ENCODE results near the gene SPIRE1.
A peak's percentile ranks its signal among the peaks of the same experiment; 100 is the strongest.

SPIRE1 gene

DNA sequence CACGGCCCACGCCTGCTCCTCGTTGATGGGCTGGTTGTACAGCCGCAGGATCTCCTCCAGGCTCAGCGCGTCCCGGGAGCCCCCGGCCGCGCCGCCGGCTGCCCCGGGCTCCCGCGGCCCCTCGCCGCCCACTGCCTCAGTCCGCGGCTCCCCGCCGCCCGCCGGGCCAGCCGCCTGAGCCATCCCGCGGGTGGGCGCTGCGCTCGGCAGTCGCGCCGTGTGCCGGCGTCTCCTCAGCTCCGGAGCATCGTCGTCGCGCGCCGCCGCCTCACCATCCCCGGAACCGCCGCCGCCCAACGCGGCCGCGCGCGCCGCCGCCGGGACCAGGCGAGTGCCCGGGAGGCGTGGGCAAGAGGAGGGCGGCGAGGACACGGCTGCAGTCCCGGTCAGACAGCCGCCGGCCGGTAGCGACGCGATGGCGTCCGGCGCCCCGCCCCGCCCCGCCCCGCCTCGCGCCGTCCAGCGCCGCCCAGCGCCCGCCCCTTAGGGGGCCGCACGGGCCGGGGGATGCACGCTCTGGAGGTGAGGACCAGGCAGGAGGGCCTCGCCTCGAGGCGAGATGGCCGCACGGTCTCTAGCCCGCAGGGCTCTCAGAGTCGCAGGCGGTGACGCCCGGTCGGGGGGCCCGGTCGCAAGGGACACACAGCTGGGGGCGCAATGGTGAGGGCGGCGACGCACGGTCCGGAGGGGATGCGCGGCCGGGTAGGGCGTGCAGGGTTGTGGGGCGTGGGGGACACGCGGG, at the start of gene SPIRE1:
TSS of gene SPIRE1 (minus strand) at position 424 of the 742 bp plus-strand sequence. CDS start at position 183, 241 bp downstream.
- DNase-seq = peak in 1 of 2 experiments; percentile 74

DNA sequence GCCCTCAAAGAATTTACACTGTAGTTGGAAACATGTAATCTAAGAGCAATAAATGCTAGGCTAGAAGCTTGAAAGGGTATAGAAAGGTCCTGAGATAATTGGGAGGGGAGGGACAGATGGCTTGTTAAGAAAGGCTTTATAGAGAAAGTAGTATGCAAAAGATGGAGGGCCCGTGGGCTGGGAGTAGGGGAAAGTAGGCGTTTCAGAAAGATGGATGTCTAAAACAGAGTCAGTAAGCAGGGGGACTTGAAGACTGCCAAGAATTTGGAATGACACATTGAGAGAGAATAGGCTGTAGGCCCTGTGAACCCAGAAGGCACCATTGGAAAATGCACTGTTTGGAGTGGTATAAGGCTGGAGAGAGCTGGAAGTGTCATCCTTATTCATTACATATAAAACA, 45.8 kb upstream of the SPIRE1 start:
- peak in 1 of 2 experiments; percentile 2 for DNase-seq

DNA sequence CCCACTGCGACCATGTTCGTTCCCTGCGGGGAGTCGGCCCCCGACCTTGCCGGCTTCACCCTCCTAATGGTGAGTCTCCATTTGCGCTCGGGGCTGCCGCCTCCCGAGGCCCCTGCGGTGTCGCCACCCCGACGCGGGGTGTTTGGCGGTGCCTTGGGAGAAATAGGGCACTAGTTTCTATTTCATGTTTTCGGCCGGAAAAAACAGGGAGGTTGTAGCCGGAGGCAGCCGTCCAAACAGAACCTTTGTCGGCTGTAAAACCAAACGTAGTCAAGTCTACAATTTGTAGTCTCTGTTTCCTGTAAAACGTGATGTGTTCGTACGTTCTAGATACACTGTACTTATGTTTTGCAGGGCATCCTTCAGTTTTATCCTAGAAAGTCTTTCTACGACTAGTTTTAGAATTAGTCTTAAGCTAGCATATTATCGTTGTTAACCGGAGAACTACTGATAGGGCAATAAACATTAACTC, 45.2 kb upstream of the SPIRE1 start:
- DNase-seq = no peak

DNA sequence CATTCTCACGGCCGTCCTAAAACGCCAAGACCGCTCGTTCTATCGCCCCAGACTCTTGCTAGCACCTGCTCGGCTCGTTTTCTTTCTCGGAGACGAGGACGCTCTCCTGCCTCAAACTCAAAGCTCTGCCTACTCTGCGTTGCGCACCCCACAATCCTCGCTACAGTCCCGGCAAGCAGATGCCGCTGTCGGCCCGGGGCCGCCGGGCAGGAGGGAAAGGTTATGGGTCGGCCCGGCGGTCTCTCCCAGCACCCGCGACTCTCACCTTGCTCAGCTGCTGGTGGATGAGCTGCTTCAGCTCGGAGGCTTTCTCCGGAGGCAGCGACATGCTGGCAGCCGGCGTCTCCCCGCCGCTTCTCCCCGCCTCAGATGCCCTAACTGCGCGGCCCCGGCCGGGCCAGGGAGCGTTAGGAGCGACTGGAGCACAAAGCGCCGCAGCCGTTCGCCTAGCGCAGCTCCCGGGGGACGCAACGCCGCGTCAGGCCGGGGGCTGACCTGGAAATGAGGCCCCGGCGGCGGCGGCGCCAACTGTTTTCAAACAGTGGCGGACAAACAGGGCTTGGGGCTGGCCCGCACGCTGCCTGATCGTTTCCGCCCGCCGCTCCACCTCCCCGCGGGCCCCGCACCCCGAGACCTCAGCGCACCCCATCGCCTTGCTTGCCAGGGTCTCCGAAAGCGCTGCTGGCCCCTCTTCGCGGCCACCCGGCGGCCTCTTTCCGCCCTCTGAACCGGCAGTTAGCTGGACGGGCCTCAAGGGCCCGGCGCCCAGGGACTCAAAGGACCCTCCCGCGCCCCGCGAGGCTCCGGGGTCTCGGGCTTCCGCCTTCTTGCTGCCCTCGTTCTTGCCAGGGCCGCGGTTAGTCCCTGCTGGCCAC, 44.6 kb upstream of the SPIRE1 start, which contains the start of the genes CEP76 and PSMG2:
TSS of gene CEP76 (minus strand) at position 503 of the 875 bp plus-strand sequence. CDS start at position 328, 175 bp downstream.
TSS of gene PSMG2 (plus strand) at position 822 of the 875 bp plus-strand sequence. CDS start 66 bp downstream, outside the sequence.
- peak; percentile 58 to 85 for DNase-seq

DNA sequence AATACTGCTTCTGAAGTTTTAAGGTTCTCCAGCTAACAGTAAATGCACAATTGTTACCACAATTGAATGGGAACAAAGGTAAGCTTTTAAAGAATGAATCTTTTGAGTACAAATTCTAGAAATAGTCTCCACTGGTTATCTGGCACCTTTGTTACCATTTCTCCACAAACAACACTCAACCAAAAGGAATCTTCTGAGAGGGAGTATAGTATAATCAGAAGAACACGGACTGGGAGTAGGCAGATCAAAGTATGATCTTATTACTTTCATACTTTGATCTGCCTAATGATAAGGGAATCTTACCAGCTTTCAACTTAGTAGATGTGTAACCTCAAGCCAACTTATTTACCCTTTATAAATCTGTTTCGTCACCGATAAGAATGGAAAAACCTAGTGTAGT, 43.3 kb upstream of the SPIRE1 start:
- DNase-seq = no peak

DNA sequence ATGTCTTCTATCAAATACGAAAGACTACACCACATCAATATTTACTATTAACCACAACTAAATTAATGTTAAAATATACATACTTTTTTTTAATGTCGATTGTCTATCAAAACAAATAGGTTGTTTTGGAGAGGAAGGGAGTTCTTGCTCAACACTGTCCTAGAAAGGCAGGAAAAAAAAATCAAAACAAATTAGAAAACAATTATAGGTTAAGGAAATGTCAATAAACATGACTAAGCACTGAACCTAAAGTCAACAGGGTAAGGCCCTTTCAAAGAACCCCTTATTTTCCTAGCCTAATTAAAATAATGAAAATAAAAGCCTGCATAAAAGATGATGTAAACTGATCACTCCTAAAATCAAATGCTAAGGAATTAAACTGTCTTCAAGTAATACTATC, 41.8 kb upstream of the SPIRE1 start:
- DNase-seq = no peak

DNA sequence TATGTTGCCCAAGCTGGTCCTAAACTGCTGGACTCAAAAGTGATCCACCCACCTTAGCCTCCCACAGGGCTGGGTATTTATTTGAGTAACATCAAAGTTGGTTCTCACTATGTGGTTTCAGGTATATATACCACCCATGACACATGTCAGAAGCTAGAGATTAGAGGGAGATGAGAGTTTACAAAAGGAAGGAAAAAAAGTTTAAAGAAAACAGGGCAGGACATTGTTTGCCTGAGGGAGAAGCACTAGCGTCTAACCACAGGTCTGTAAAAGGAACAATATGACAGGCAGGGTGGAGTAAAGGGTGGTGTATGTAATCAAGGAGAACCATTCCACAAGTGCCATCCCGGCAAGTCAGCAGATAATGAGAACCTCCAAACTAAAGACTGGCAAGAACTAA, 36.1 kb upstream of the SPIRE1 start:
- no peak for DNase-seq

DNA sequence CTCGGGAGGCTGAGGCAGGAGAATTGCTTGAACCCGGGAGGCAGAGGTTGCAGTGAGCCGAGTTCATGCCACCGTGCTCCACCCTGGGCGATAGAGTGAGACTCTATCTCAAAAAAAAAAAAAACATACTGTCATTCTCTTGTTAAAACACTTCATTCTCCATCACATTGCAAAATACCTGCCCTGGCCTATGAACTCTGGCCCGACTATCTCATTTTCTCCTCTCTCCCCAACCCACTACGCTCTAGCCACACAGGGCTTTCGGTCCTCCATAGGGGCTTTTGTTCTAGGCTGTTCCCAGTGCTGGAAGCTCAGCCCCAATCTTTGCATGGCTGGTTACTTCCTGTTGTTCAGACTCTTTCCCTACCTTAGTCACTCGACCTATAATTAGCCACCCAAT, 34.3 kb upstream of the SPIRE1 start:
- no peak for DNase-seq

DNA sequence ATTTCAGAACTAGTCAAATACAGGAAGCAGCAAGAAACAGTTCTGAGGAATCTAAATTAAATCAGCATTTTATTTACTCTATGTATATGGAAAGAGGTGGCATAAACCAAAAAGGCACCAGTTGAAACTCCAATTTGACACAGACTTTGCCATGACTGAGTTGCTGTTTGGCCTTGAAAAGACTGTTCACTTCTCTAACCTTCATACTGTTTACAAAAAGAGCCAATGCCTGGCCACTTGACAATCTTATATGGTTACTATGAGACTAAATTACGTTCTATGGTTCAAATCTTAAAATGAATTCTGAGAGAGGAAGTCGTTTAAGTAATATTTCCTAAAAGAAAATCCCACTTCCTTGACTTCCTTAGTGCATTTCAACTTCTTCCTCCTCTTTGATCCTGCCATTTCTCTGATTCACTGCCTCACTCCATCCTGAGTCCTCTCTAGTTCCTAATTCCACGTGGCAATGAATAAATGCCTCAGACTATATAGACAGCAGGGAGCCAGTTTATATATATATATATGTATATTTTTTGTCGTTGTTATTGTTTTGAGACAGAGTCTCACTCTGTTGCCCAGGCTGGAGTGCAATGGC, 31.4 kb upstream of the SPIRE1 start:
- DNase-seq = no peak

DNA sequence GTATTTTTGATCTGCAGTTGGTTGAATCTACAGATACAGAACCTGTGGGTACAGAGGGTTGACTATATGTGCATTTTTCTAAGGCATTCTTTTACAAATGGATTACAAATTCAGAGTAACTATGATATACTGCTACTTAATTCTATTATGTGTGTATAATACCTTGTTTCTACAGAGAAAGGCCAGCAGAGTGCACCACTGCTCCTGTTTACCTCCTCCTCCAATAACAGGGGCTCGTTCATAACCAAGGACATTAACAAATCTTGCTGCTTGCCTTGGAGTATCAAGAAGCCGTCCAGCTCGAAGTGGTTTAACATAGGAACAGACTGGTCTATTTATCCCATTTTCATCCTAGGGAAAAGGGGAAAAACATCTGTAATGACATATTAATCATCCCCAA, 28.2 kb upstream of the SPIRE1 start:
- no peak for DNase-seq

DNA sequence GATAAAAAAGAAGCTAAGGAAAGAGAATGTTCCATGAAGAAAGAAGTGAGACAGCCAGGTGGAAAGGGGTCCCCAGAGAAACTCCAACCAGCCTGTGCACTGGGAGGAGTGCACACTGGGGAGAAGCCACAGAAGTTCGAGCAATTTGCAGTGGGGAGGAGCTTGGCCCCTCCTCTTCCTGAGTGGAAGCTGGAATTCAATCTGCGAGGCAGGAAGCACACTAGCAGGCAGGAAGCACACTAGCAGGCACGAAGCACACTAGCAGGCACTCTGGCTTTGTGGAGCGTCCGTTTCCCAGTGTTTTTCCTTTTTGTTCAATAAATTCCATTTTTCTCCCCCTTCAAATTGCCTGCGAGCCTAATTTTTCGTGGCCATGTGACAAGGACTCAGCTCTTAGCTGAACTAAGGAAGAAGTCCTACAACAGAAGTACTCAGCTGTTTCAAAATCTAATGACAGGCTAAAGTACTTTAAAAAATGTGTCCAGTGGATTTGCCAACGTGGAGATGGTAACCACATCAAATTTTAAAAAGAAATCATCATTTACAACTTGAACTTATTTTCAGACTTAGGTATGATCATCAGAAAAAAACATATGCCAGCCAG, 21.4 kb upstream of the SPIRE1 start:
- no peak for DNase-seq

DNA sequence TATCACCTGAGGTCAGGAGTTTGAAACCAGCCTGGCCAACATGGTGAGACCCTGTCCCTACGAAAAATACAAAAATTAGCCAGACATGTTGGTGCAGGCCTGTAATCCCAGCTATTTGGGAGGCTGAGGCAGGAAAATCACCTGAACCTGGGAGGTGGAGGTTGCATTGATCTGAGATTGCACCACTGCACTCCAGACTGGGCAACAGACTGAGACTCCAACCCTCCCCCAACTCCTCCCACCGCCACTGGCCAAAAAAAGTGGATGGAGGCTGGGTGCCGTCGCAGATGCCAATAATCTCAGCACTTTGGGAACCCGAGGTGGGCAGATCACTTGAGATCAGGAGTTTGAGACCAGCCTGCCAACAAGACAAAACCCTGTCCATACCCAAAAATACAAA, 10.1 kb upstream of the SPIRE1 start:
- DNase-seq = no peak

DNA sequence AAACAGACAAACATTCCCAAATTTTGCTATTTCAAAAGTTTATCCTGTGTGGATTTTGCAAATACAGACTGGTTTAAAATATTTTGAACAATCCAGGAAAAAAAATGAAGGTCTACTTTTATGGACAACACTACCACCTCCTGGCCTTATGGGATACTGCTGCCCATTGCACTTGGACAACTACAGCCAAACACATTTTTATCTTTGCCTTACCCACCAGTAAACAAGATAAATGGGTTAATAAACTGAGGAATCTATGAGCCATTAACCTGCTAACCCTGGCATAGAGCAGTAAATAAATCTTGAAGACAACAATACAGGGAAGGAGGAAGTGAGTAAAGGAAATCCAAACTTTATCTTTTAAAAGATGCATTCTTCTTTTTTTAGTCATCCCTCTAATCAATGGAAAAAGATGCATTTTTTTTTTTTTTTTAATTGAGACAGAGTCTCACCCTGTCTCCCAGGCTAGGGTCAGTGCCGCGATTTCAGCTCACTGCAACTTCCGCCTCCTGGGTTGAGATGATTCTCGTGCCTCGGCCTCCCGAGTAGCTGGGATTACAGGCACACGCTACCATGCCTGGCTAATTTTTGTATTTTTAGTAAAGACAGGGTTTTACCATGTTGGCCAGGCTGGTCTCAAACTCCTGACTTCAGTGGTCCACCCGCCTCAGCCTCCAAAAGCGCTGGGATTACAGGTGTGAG, 2.1 kb upstream of the SPIRE1 start:
- peak; percentile 56 to 65 for DNase-seq

DNA sequence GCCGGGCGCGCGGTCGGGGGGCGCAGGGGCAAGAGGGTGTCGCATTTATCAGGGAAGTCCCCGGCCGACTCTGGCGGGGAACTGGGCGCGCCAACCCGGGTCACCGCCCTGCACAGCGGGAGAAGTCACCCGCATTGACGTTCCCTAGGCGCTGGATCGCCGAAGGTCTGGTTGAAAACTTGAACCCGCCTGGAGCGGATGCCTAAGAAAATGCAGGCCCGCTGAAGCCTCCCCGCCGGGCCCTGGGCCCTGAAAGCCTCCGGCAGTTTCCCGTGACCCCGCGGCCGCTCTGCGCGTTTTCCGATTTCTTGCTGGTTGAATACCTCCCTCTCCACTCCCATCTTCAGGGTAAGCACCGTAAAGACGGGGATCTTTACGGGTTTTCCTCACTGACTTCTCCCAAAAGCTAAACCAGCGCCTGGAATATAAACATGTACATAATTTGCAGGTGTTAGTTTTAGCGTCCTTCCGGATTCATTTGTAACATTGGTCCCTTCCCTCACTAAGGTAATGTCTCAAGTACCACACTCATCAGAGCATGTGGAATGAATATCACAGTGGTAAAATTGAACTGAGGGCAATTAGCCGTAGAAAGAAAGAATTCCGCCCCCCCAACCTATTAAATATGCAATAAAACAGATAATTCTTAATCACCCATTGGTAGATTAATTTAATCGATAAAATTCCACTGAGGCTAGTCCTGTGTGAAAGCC, 675 bp upstream of the SPIRE1 start:
- peak in 1 of 2 experiments; percentile 38 for DNase-seq

DNA sequence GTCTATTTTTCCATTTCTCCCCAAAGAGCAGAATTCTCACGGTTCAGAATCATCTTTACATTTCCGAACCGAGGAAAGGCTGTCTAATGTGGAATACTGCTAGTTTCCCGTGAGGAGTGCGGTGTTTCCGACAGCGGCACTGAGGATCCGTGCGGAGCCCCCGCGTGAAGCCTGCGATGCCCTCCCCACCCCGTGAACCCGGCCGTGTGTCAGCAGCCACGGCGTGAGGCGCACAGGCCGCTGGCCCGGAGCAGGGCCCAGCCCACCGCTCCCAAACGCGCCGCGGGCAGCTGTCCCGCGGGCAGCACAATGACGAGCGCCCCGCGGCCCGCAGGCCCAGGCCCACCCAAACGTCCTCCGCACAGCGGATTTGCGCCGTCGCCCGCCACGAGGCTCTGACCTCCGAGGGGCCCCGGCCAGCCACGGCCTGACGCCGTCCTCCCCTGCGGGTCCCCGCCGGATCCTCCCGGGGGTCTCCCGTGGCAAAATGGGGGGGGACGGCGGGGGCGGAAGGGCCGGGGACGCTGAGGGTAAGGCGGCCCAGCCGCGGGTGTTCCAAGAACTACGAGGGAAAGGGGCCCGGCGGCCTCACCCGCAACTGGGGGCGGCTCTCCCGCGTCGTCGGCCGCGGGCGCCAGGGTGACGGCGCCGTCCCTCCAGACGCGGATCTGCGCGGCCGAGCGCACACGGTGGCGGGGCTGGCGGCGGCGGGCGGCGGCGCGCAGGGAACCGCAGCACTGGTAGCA, 796 bp downstream of the SPIRE1 start:
- peak in 1 of 2 experiments; percentile 47 for DNase-seq

DNA sequence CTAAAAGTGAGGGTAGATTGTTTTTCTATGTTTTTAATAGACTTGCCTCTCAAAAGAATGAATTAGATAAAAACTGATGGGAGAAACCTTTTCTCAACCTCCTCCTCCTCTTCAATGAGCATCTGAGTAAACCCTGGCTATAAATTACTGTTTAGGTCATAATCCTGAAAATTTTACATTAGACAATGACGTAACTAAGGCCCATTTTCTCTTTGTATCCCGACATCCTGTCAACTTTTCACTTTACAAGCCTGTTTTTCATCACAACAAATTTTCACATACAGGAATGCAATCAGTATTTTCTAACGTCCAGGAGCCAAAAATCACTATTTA, 1.3 kb downstream of the SPIRE1 start:
- no peak for DNase-seq

DNA sequence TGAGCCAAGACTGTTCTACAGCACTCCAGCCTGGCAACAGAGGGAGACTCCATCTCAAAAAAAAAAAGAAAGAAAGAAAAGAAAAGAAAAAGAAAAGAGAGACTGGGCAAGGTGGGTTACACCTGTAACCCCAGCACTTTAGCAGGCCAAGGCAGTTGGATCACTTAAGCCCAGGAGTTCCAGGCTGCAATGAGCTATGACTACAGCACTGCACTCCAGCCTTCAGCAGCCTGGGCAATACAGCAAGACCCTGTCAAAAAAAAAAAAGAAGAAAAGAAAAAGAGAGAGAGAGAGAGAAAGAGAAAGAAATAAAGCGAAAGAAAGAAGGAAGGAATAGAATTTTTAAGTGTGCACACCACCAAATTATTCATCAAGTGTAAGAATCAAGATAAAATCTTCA, 2.9 kb downstream of the SPIRE1 start:
- no peak for DNase-seq

DNA sequence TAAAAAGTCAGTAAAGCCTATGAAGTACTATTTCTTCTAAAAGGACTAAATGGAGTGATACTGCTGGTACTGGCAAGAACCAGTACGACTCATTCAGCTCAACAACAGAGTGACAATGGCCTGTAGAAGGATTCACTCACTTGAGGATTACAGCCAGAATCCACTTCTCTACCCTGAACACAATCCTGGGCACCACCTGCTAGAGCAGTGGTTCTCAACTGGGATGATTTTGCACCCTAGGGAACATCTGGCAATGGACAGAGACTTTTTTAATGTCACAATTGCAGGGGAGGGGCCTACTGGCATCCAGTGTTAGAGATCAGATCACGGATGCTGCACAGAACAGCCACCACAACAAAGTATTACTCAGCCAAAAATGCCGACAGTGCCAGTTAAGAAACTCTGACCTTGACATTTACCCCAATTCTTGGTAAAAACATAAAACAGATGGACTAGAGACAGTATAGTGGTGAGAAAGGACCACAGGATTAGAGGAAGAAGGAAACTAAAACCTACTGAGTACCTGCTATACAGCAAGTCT, 5.0 kb downstream of the SPIRE1 start:
- peak in 1 of 2 experiments; percentile 7 for DNase-seq

DNA sequence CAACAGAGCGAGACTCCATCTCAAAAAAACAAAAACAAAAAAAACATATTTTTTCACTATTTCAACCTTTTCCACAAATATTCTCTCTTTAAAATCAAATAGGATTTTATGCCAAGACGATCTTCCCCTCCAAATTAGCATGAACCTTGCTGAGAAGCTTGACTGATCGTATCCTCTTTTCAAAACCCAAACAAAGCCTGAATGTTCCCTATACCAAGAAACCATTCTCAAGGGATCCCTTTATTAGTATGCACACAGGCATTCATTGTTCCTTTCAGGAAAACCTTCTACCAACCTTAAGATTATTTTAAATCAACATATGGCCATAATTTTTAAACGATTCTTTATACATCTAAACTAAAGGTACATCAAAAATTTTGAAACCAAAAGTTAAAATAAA, 6.3 kb downstream of the SPIRE1 start:
- DNase-seq = no peak

DNA sequence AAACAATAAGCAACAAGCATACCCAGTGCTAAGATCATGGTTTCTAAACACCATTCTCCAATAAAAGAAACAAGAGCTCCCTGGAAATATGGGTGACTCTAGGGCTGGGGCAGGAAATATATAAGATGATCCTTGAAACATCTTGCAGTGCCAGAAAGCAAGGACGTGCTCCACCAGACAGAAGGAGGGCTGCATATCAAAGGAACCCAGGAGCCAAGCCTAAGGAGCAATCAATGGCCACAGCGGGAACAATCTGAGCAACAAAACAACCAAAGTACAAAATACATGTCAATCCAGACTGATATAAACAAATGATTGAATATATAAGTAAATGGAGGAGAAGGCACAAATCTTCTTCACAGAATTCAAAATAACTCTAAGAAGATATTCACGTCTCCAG, 10.1 kb downstream of the SPIRE1 start:
- DNase-seq = no peak
